GM21447 (cell line): Measurements from ENCODE around the gene C9orf43.
A peak's percentile ranks its signal among the peaks of the same experiment; 100 is the strongest.
"Not testable (repeated sequence)": the region's sequence is repeated elsewhere in the genome, so short reads cannot be mapped to it uniquely, and the experiment has no call there.

Experiments used
- ATAC-seq: cut with Tn5 transposase; IDR thresholded peaks from one replicate; pipeline ENCODE4 v1.9.1; 2021; ENCODE audit not compliant: unreplicated experiment

C9orf43 gene

GRCh38 chr9:113380869-113381378 lies 29.6 kb upstream of the C9orf43 start:
- ATAC-seq, result peak; percentile 65

GRCh38 chr9:113381441-113381840 lies 29.1 kb upstream of the C9orf43 start:
- ATAC-seq, result not testable (repeated sequence)

GRCh38 chr9:113381909-113382411 lies 28.6 kb upstream of the C9orf43 start:
- no peak for ATAC-seq

- ATAC-seq, result no peak
Observed at GRCh38 chr9:113386571-113387393, 23.8 kb upstream of the C9orf43 start.

GRCh38 chr9:113387560-113388230 lies 22.9 kb upstream of the C9orf43 start:
- no peak for ATAC-seq

GRCh38 chr9:113388833-113389232 lies 21.7 kb upstream of the C9orf43 start:
- ATAC-seq, result no peak

- ATAC-seq, result no peak
Observed at GRCh38 chr9:113389451-113389850, 21.1 kb upstream of the C9orf43 start.

- no peak for ATAC-seq
Observed at GRCh38 chr9:113390192-113390960, 20.2 kb upstream of the C9orf43 start.

GRCh38 chr9:113391917-113392316 lies 18.6 kb upstream of the C9orf43 start:
- no peak for ATAC-seq

GRCh38 chr9:113393281-113393680 lies 17.3 kb upstream of the C9orf43 start:
- ATAC-seq, result no peak

- ATAC-seq, result no peak
Observed at GRCh38 chr9:113395000-113395861, 15.3 kb upstream of the C9orf43 start.

- no peak for ATAC-seq
Observed at GRCh38 chr9:113397203-113397631, 13.3 kb upstream of the C9orf43 start.

GRCh38 chr9:113398796-113399195 lies 11.8 kb upstream of the C9orf43 start:
- no peak for ATAC-seq

GRCh38 chr9:113399646-113400200 lies 10.8 kb upstream of the C9orf43 start:
- no peak for ATAC-seq

GRCh38 chr9:113401027-113401792 lies 9.3 kb upstream of the C9orf43 start, which contains the start of gene ALAD:
ALAD (minus strand) TSS chr9:113401284; CDS start chr9:113393559, 7,725 bp downstream.
- ATAC-seq, result peak; percentile 92

GRCh38 chr9:113403646-113404045 lies 6.9 kb upstream of the C9orf43 start:
- ATAC-seq, result no peak

- not testable (repeated sequence) for ATAC-seq
Observed at GRCh38 chr9:113406353-113406752, 4.2 kb upstream of the C9orf43 start.

- not testable (repeated sequence) for ATAC-seq
Observed at GRCh38 chr9:113406873-113407511, 3.6 kb upstream of the C9orf43 start.
